Measurements from ENCODE around the gene CTCF. TPM values are rescaled to one million over a fixed set of nuclear protein-coding genes. Genes with fewer than 3 reads are reported as not detected.
A peak's percentile ranks its signal among the peaks of the same experiment; 100 is the strongest.

The CTCF gene
- total and polyA plus RNA-seq, 10 of the 15 experiments (the other 5 are each of a cell fraction or from before 2014, with no cell fraction given): 9.1 to 55.0 (median 41.8) TPM

GRCh38 chr16:67544329-67544841 lies 17.9 kb upstream of the CTCF start:
- no peak for ATAC-seq
- WGBS (ENCODE audit: insufficient coverage, insufficient replicate concordance, low lambda C conversion rate, missing lambda C conversion rate): 95% methylated on average over 13 of the region's 13 CpGs
- TF ChIP-seq CTCF (IDR thresholded peaks at IDR 0.05 in 2 of 3, conservative IDR thresholded peaks at IDR 0.05 in 1 of 3; ENCODE audit: control insufficient read depth in 2 of 3, extremely low read depth in 1 of 3, insufficient read depth in 1 of 3, low read depth in 3 of 3, low read length in 3 of 3) (0 out of 6 replicates have a peak, but pooled peaks of 1 of the 3 experiments have one; percentile 9), CBFB (IDR thresholded peaks at IDR 0.05; ENCODE audit: low read depth) (no peak)
- Histone ChIP-seq H3K4me2 (ENCODE audit: control insufficient read depth, insufficient read depth) (no peak overlapping the region), H2AFZ (ENCODE audit: control insufficient read depth, low read depth, low read length) (no peak overlapping the region), H3K9me3 (replicated peaks; ENCODE audit: control insufficient read depth, insufficient read depth, low read length) (no peaks in the 10 kb centered on the region), H3K4me1 (ENCODE audit: control insufficient read depth, insufficient read depth, low read length) (peaks cover 28% of the 10 kb centered on the region), H3K27me3 (replicated peaks in 1 of 2; ENCODE audit: control insufficient read depth in 2 of 2, insufficient read depth in 2 of 2, low read length in 1 of 2) (no peaks in the 10 kb centered on the region), H3K36me3 (ENCODE audit: control insufficient read depth in 2 of 2, insufficient read depth in 2 of 2, low read length in 1 of 2) (peaks cover 10 to 15% of the 10 kb centered on the region in 2 experiments; a peak in 3 of 4 replicates), H4K20me1 (ENCODE audit: control insufficient read depth, insufficient read depth) (peaks cover under 1% of the 10 kb centered on the region; the same call in 1 of the 2 replicates), H3K4me3 (no peak overlapping the region), H3K79me2 (ENCODE audit: control insufficient read depth, insufficient read depth, low read length) (no peaks in the 10 kb centered on the region), H3K27ac (ENCODE audit: control insufficient read depth, insufficient read depth) (no peak overlapping the region), H3K9ac (ENCODE audit: control insufficient read depth, insufficient read depth, low read length) (no peak overlapping the region)
- RAD21 ChIA-PET (ENCODE audit: unreplicated experiment): interaction anchor here (1.3 to 5.8 kb wide), 3 partner anchors 10 to 100 kb away, joined by 3 to 102 read pairs (median 4); partner anchors contain the start of gene CARMIL2
- intact Hi-C loops (cut with micrococcal nuclease; ENCODE audit: unreplicated experiment) (no loop called here), in situ Hi-C loops (cut with MboI) (no loop called here)
- CTCF ChIA-PET: interaction anchor here (0.7 to 5.9 kb wide), 9 partner anchors 11 to 99 kb away, joined by 3 to 138 read pairs (median 7); partner anchors contain the start of genes ATP6V0D1, CARMIL2 and CTCF
- no TSS peak for BruUV-seq (replicated peaks)
- no peak for DNase-seq (ENCODE audit: low read depth, low spot score)
- SMC1A ChIA-PET (ENCODE audit: uncharacterized antibody, unreplicated experiment): interaction anchor here (2.6 to 6.2 kb wide), 2 partner anchors 24 to 98 kb away, joined by 10 to 86 read pairs; partner anchors contain the start of gene CARMIL2
- POLR2A ChIA-PET: interaction anchor here (1.4 kb wide), 1 partner anchor 98 kb away, joined by 3 read pairs; no protein-coding TSS in a partner anchor
- no peak for FAIRE-seq
